Liver (tissue), 9 donors: ENCODE measurements around the gene TMEM178B. TPM values are rescaled to one million over a fixed set of nuclear protein-coding genes. Genes with fewer than 3 reads are reported as not detected.

Experiments used
- DNase-seq: peaks from one replicate; pipeline ENCODE4 v3.0.0-alpha.2; 2017; ENCODE audit warnings: low spot score
- H3K27ac ChIP-seq, 2 donors: one replicate each; pipeline ENCODE4 v1.7.0; 2013; ENCODE audit warnings: inconsistent platforms in 2 of 2, low read length in 2 of 2, control low read depth in 1 of 2, low read depth in 1 of 2, mild to moderate bottlenecking in 1 of 2
- H3K27me3 ChIP-seq, 4 donors: one replicate each; pipeline versions ENCODE4 v1.6.1 to v1.7.0; 2013; ENCODE audit warnings: low read length in 3 of 4, inconsistent platforms in 1 of 4, mild to moderate bottlenecking in 1 of 4, moderate library complexity in 1 of 4; ENCODE audit not compliant: control insufficient read depth in 4 of 4, insufficient read depth in 4 of 4
- H3K36me3 ChIP-seq, 4 donors: one replicate each; pipeline versions ENCODE4 v1.6.1 to v1.7.0; 2013; ENCODE audit warnings: low read length in 3 of 4, mild to moderate bottlenecking in 3 of 4, low read depth in 1 of 4, moderate library complexity in 1 of 4; ENCODE audit not compliant: control insufficient read depth in 4 of 4, insufficient read depth in 3 of 4
- H3K4me1 ChIP-seq, 4 donors: one replicate each; pipeline versions ENCODE4 v1.6.1 to v1.7.0; 2013; ENCODE audit warnings: low read length in 3 of 4, mild to moderate bottlenecking in 3 of 4, moderate library complexity in 1 of 4; ENCODE audit not compliant: control insufficient read depth in 4 of 4, insufficient read depth in 4 of 4
- H3K4me3 ChIP-seq, 3 donors: one replicate each; pipeline versions ENCODE4 v1.6.1 to v1.7.0; 2013; ENCODE audit warnings: low read length in 3 of 3, control low read depth in 1 of 3, low read depth in 1 of 3, mild to moderate bottlenecking in 1 of 3
- H3K9ac ChIP-seq, 2 donors: one replicate each; pipeline ENCODE4 v1.7.0; 2013; ENCODE audit warnings: low read length in 2 of 2, mild to moderate bottlenecking in 2 of 2, moderate library complexity in 2 of 2, control low read depth in 1 of 2, low read depth in 1 of 2
- H3K9me3 ChIP-seq, 4 donors: one replicate each; pipeline versions ENCODE4 v1.6.1 to v1.7.0; 2013; ENCODE audit warnings: low read length in 3 of 4; ENCODE audit not compliant: control insufficient read depth in 4 of 4
- ATF3 ChIP-seq: IDR thresholded peaks from 2 replicates; pipeline ENCODE4 v1.6.1; 2016; ENCODE audit warnings: antibody characterized with exemption
- CTCF ChIP-seq: fragments of 150-350 bp; IDR thresholded peaks from 2 replicates; pipeline ENCODE4 v1.5.1; 2017; ENCODE audit warnings: improper control_type of control experiment, low read depth, low read length; ENCODE audit not compliant: missing input control
- EGR1 ChIP-seq, 2 donors: IDR thresholded peaks; 2 replicates each; pipeline ENCODE4 v1.6.1; 2016 to 2018; ENCODE audit warnings: antibody characterized with exemption in 2 of 2, low read depth in 2 of 2
- FOXA1 ChIP-seq: IDR thresholded peaks from 2 replicates; pipeline ENCODE4 v1.6.1; 2016; ENCODE audit warnings: antibody characterized with exemption
- FOXA2 ChIP-seq: IDR thresholded peaks from 2 replicates; pipeline ENCODE4 v1.6.1; 2016; ENCODE audit warnings: antibody characterized with exemption
- GABPA ChIP-seq, 2 donors: IDR thresholded peaks in 1 of 2; conservative IDR thresholded peaks in 1 of 2; 2 replicates each; pipeline ENCODE4 v1.6.1; 2016; ENCODE audit warnings: antibody characterized with exemption in 2 of 2, mild to moderate bottlenecking in 1 of 2, moderate library complexity in 1 of 2
- HNF4A ChIP-seq, 2 donors: conservative IDR thresholded peaks; 2 replicates each; pipeline ENCODE4 v1.6.1; 2016; ENCODE audit warnings: antibody characterized with exemption in 2 of 2, mild to moderate bottlenecking in 2 of 2
- HNF4G ChIP-seq: IDR thresholded peaks from 2 replicates; pipeline ENCODE4 v1.6.1; 2016; ENCODE audit warnings: antibody characterized with exemption
- JUND ChIP-seq, 2 donors: IDR thresholded peaks; 2 replicates each; pipeline ENCODE4 v1.6.1; 2016; ENCODE audit warnings: antibody characterized with exemption in 2 of 2
- MAX ChIP-seq: IDR thresholded peaks from 2 replicates; pipeline ENCODE4 v1.6.1; 2016; ENCODE audit warnings: antibody characterized with exemption
- NR2F2 ChIP-seq: IDR thresholded peaks from 2 replicates; pipeline ENCODE4 v1.6.1; 2016; ENCODE audit warnings: antibody characterized with exemption
- RAD21 ChIP-seq, 2 donors: IDR thresholded peaks; 2 replicates each; pipeline ENCODE4 v1.6.1; 2016; ENCODE audit warnings: antibody characterized with exemption in 2 of 2, mild to moderate bottlenecking in 2 of 2
- REST ChIP-seq: IDR thresholded peaks from 2 replicates; pipeline ENCODE4 v1.6.1; 2016; ENCODE audit warnings: antibody characterized with exemption, mild to moderate bottlenecking
- RXRA ChIP-seq, 2 donors: IDR thresholded peaks; 2 replicates each; pipeline ENCODE4 v1.6.1; 2017 to 2018; ENCODE audit warnings: antibody characterized with exemption in 2 of 2, mild to moderate bottlenecking in 1 of 2
- SP1 ChIP-seq: IDR thresholded peaks from 2 replicates; pipeline ENCODE4 v1.6.1; 2018; ENCODE audit warnings: antibody characterized with exemption, mild to moderate bottlenecking
- TAF1 ChIP-seq: conservative IDR thresholded peaks from 2 replicates; pipeline ENCODE4 v1.6.1; 2016; ENCODE audit warnings: antibody characterized with exemption, mild to moderate bottlenecking
- YY1 ChIP-seq: IDR thresholded peaks from 2 replicates; pipeline ENCODE4 v1.6.1; 2016; ENCODE audit warnings: antibody characterized with exemption, mild to moderate bottlenecking
- ZBTB33 ChIP-seq: IDR thresholded peaks from 2 replicates; pipeline ENCODE4 v1.6.1; 2016; ENCODE audit warnings: antibody characterized with exemption
- WGBS: extraction: QIAGEN DNeasy Blood & Tissue Kit; methylation state at CpG from one replicate; pipeline ENCODE4 v1.1.7; 2013; 5-methylcytosine and 5-hydroxymethylcytosine counted together
- polyA plus RNA-seq, 2 donors: library from polyadenylated mRNA; stranded (reverse) in 1 of 2; unstranded in 1 of 2; fragments of 200-250 nt in 1 of 2; fragments of >200 nt in 1 of 2; fragmentation: Nextera tagmentation in 1 of 2; extraction: Ambion mirVana in 1 of 2; gene quantifications; one replicate each; pipeline versions ENCODE4 v1.2.1 to v1.2.3, GENCODE V29; 2013 to 2015
- total RNA-seq, 2 donors: library from RNA; depleted of rRNA; stranded (reverse); fragments of >200 nt; gene quantifications; one replicate each; pipeline ENCODE4 v1.2.3, GENCODE V29; 2014
- donor health status: healthy.
- donor health status: healthy.
- donor health status: healthy.
- donor health status: healthy.
- donor health status: healthy.

Gene TMEM178B
- total and polyA plus RNA-seq, 4 donors: under 0.01 to 0.02 (median under 0.01) TPM; not detected in 1

GRCh38 chr7:141441837-141442627 lies 368.2 kb downstream of the TMEM178B start (continued):
- no peak for TF ChIP-seq REST

GRCh38 chr7:141442781-141443180 lies 368.9 kb downstream of the TMEM178B start:
- Histone ChIP-seq H3K4me3 (no peak overlapping the region), H3K4me1 (no peaks in the 10 kb centered on the region), H3K27me3 (no peaks in the 10 kb centered on the region), H3K27ac (no peak overlapping the region), H3K36me3 (no peaks in the 10 kb centered on the region), H3K9ac (no peak overlapping the region), H3K9me3 (no peaks in the 10 kb centered on the region)
- 56% methylated on average over 2 of the region's 2 CpGs for WGBS
- no peak for TF ChIP-seq ZBTB33
- TF ChIP-seq SP1: no peak
- TF ChIP-seq TAF1: no peak
- no peak for TF ChIP-seq HNF4G
- TF ChIP-seq REST: no peak
- TF ChIP-seq HNF4A (conservative IDR thresholded peaks at IDR 0.05): no peak
- no peak for TF ChIP-seq JUND (IDR thresholded peaks at IDR 0.05)
- no peak for TF ChIP-seq CTCF
- no peak for TF ChIP-seq ATF3
- no peak for TF ChIP-seq YY1
- no peak for TF ChIP-seq NR2F2
- TF ChIP-seq FOXA2: no peak
- no peak for TF ChIP-seq GABPA (IDR thresholded peaks at IDR 0.05 in 1 of 2, conservative IDR thresholded peaks at IDR 0.05 in 1 of 2)
- no peak for TF ChIP-seq RAD21 (IDR thresholded peaks at IDR 0.05)
- TF ChIP-seq FOXA1: no peak
- TF ChIP-seq MAX: no peak
- TF ChIP-seq EGR1 (IDR thresholded peaks at IDR 0.05; ENCODE audit: low read depth in 2 of 2): no peak
- TF ChIP-seq RXRA (IDR thresholded peaks at IDR 0.05): no peak
- no peak for DNase-seq
